ENCODE data around the gene MBD2. TPM values are rescaled to one million over a fixed set of nuclear protein-coding genes. Genes with fewer than 3 reads are reported as not detected.
"Not testable (repeated sequence)": the region's sequence is repeated elsewhere in the genome, so short reads cannot be mapped to it uniquely, and the experiment has no call there.

The MBD2 gene
- total RNA-seq, 1 donor from 2014 or later, result 29.1 TPM

DNA sequence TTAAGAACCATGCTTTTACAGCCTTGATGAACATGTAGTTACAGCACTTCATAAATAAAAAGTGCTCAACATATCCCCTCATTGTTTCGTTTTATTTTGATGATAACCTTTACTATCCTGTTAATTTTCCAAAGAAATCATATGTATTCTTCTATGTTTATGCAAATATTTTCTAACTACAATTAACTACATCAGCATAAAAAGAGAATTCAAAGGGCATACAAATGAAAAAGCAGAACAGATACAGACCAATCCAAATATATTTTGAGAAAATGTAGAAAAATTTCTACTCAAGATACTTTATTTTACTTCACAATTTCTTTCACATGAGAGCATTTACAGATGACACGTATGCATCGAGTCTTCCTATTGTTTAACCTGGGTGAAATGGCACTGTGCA, 69.1 kb downstream of the MBD2 start:
- ATAC-seq, result no peak
- no peak for DNase-seq (ENCODE audit: low spot score)

GRCh38 chr18:54154231-54154630, 70.2 kb downstream of the MBD2 start:
- DNase-seq (ENCODE audit: low spot score) (no peak), ATAC-seq (no peak)

GRCh38 chr18:54151376-54151775, 73.1 kb downstream of the MBD2 start:
- no peak for DNase-seq (ENCODE audit: low spot score)
- no peak for ATAC-seq

- ATAC-seq (no peak), DNase-seq (ENCODE audit: low spot score) (no peak)
Observed at GRCh38 chr18:54150226-54150625, 74.2 kb downstream of the MBD2 start.

DNA sequence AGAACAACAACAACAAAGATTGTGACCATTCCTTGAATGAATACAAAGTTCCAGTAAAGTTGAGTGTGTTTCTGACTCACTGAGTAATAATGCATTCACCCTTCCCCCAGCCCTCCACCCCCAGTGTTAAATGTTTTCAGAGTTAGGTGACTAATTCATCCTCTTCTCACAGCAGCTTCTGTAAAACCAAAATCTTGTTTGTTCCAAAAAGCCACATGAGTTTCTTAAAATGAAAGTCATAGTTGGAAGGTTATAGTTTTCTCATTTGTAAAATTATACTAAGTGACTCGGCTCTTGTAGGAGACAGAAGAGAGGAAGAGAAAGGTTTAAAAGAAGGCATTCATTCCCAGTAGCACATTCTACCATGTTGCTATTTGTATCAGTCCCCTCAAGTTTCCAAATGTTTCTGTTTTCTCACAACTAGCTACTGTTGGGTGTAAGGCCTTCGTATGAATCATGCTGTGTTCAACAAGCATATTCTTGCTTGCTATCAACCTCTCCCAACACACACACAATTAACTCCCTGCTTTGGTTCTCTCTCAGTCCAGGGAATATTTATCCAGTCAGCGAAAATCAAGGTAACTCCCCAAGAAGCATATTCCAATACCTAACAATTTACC, 75.3 kb downstream of the MBD2 start:
- DNase-seq (ENCODE audit: low spot score), result no peak
- ATAC-seq, result no peak

DNA sequence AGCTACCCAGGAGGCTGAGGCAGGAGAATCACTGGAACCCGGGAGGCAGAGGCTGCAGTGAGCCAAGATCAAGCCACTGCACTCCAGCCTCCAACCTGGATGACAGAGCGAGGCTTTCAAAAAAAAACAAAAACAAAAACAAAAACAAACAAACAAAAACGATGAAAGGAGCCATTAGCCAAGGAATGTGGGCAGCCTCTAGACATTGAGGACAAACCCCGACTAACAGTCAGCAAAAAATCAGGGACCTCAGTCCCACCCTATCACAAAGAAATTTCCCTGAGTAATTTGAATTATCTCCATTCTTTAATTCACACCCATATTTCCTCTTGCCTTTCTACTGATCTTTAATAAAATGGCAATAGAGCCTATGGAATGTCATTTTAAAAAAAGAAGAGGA, 75.8 kb downstream of the MBD2 start:
- no peak for ATAC-seq
- no peak for DNase-seq (ENCODE audit: low spot score)

DNA sequence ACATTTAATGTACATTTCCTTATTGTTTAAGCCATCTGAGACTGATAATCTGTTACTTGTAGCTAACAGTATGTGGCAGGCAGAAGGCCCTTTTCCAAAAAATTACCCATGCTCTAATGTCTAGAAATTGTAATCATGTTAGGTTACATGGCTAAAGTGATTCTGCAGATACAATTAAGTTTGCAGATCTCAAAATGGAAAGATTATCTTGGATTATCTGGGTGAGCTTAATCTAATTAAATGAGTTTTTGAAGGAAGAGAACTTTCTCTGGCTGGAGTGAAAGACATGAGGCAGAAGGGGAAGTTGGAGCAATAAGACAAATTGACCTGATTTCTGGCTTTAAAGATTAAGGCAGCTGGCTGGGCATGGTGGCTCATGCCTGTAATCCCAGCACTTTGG, 76.3 kb downstream of the MBD2 start:
- DNase-seq (ENCODE audit: low spot score) (no peak), ATAC-seq (no peak)

DNA sequence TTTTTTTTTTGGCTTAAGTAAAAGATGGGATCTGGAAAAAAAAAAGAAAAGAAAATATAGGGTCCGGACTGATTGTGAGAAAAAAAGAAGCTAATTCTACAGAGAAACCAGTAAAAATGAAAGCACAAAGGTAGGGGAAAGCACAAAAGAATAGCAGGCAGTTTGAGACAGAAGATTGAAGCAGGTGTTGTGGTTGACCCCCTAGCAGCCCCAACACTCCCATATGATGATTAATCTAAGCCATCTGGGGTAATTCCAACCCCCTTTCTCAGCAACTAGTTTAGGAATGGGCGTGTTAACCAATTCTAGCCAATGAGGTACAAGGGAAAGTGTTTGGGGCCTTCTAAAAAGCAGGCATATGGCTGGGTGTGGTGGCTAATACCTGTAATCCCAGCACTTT, 77.0 kb downstream of the MBD2 start:
- no peak for DNase-seq (ENCODE audit: low spot score)
- ATAC-seq, result no peak

- ATAC-seq (no peak), DNase-seq (ENCODE audit: low spot score) (no peak)
Observed at GRCh38 chr18:54141041-54141608, 83.3 kb downstream of the MBD2 start.

DNA sequence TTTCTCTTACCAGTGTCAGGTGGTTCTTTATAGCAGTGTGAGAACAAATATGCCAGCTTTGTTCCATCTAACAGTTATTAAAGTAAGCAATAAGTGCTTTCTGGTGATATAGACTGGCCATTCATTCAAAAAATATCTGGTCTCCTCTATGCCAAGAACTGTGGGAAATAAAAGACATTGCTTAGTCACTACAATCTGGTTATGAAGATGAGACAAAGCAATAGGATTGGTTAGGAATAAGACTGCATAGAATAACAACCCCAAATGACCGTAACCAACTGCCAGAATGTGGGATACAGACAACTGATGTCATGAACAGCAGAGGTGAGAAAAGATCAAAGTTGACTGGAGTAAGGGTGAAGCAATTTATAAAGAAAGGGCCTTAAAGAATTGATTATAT, 83.8 kb downstream of the MBD2 start:
- ATAC-seq, result no peak
- no peak for DNase-seq (ENCODE audit: low spot score)

DNA sequence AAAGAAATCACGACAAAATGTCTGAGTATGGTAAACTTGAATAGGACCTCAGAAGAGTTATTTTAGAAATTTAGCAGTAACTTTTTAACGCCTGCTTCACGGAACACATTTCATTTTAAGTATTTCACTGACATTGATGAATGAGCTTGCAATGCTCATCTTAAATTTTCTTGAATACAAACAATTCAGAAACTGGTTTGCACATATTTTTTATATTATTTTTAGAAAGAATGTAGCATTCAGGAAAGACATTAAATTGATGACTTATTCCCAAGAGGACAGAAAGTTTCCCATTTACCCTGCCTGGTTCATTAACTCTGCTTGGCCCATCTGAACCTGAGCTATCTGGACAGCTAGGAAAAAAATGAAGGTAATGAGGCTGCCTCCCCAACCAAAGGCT, 89.3 kb downstream of the MBD2 start:
- ATAC-seq, result no peak
- no peak for DNase-seq (ENCODE audit: low spot score)

- ATAC-seq, result no peak
- DNase-seq (ENCODE audit: low spot score), result no peak
Observed at GRCh38 chr18:54134053-54134452, 90.4 kb downstream of the MBD2 start.

- no peak for ATAC-seq
- no peak for DNase-seq (ENCODE audit: low spot score)
Observed at GRCh38 chr18:54130631-54131030, 93.8 kb downstream of the MBD2 start.

GRCh38 chr18:54130177-54130576, 94.3 kb downstream of the MBD2 start:
- ATAC-seq (no peak), DNase-seq (ENCODE audit: low spot score) (no peak)

DNA sequence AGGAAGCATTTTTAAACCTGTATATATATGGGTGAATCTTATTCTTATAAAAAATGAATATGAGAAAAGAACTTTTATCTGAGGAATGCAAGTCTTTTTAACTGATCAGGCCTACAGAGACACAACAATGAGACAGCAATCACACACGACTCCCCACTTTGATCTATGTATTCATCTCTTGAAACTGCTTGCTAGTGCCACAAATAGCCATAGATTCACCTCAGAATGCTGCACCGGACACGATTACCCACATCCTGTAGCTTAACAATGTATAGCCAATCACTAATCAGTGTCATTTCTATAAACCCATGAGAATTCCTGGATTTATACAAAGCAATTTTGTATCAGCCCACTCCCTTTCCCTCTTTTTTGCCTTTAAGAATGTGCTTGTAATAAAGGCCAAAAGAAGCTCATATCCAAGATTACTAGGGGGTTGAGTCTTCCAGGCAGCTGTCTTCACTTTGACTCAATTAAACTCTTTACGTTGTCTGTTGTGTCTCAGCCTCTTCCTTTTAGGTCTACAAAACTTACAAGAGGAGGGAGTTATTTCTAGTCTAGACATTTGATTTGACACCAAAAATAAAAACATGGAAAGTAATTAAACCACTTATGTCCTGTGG, 94.9 kb downstream of the MBD2 start:
- no peak for DNase-seq (ENCODE audit: low spot score)
- no peak for ATAC-seq

GRCh38 chr18:54127759-54128378, 96.6 kb downstream of the MBD2 start:
- peak; percentile 75 for ATAC-seq
- DNase-seq (ENCODE audit: low spot score), result no peak

DNA sequence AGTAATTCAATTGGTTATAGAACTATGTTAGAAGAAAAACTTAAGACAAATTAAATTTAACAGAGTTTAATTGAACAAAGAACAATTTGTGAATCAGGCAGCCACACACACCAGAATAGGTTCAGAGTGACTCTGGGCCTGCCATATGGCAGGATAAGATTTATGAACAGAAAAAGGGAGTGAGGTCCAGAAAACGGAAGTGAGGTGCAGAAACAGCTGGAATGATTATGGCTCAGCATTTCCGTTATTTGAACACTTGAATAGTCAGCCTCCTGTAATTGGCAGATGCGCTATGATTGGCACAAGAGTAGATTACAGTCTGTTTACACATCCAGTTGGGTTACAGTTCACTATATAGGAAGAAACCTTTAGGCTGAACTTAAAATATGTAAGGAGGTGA, 99.0 kb downstream of the MBD2 start:
- ATAC-seq, result no peak

DNA sequence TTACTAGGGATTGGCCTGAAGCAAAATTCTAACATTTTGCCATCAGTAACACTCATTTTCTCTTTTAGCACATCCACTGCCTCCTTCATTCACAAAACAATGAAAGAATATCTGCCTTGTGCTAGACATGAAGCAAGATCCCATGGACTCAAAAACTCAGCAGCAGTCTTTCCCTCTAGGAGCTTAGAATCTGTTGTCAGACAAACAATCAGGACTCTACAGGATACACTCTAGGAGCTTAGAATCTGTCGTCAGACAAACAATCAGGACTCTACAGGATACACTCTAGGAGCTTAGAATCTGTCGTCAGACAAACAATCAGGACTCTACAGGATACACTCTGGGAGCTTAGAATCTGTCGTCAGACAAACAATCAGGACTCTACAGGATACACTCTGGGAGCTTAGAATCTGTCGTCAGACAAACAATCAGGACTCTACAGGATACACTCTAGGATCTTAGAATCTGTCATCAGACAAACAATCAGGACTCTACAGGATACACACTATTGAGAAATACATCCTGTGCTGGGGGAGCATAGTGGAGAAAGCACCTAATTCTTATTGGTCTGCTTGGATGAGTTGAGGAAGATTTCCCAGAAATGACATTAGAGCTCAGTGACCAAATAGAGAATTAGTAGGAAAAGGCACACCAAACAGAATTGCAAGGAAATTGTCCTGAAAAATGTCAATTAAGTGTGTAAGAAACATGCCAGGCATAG, 100.6 kb downstream of the MBD2 start:
- DNase-seq (ENCODE audit: low spot score); ATAC-seq: not testable (repeated sequence)

More for the DNA sequence above, 99.0 kb downstream of the MBD2 start:
- DNase-seq (ENCODE audit: low spot score), result no peak

DNA sequence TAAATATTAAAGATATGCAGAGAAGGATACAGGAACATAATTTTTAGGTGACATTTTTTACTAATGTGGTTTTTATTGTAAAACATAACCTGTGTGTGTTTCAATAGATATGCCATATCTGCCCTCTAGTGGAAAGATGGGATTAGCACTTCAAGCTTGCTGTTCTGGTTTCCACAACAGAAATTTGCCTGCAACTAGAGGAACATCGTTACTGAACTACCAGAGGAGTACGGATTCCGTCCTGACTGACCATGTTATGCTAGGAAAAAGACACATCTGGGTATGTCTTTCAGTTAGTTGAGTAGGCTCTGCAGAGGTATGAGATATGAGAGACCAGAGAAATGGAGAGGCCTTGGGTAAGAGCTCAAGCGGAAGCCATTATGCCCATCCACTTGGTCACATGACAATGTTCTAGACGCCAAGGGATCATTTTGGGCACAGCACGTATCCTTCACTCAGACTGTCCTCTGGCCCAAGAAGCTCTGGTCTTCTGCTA, 104.9 kb downstream of the MBD2 start:
- ATAC-seq, result peak; percentile 98
- DNase-seq (ENCODE audit: low spot score), result no peak

GRCh38 chr18:54117853-54118773, 106.4 kb downstream of the MBD2 start:
- DNase-seq (ENCODE audit: low spot score) (no peak), ATAC-seq (no peak)

Measured in left lobe of liver (tissue), 2 donors.